ENCODE data around the gene RNF11.

Gene RNF11

DNA sequence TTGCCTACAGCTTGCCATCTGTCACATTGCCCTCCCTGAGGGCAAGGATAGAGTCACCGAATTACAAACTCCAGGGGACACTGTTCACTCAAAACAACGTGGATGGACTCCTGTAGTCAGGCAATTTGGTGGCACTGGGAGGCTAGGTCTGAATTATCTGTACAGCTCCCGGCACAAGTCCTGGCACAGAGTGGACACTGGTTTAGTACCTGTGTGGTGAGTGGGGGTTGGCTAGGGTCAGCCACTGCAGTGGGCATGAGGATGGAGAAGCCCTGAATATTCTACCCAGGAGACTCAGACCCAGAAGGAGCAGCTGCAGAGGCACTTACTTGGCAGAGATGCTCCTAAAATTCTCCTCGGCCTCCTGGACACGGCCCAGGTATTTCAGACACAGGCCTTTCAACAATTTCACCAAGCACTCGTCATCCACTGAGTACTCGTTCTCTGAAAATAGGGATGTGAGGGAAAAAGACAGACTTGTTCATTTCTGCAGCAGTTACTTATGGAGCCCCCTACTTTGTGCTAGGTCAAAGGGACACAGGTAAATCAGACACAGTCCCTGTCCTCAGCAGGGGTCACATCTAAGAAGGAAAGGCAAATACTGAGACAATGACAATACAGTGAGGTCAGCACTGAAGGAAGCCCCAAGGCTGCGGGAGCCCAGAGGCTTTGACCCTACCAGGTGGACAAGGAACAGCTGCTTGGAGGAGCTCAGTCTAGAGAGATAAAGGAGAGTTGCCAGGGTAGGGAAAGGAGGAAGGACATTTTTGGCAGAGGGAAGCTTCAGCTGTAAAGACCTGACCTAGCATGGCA is 53.8 kb downstream of the RNF11 start:
- Mint-ChIP-seq H3K4me3 (no peak overlapping the region), H3K27ac (no peak overlapping the region), H3K9me3 (no peaks in the 10 kb centered on the region), H3K27me3 (ENCODE audit: low read depth) (no peaks in the 10 kb centered on the region), H3K4me1 (ENCODE audit: low read depth) (peaks cover 7% of the 10 kb centered on the region), H3K36me3 (ENCODE audit: low read depth) (no peaks in the 10 kb centered on the region)

DNA sequence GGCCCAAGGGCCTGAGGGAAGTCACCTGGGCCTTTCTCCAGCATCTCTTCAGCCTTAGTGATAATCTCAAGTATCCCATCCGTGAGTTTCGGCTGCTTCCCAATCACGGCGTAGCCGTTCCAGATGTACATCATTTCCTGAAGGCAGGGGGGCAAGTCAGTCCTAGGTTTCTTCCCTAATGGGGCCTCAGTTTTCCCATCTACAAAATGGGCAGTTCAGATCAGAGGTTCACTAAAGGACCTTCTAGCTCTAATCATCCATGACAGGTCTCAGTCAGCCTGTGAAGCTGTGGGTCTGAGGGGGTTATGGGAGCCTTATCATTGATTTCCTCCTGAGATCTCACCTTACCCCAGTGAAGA is 54.4 kb downstream of the RNF11 start:
- Mint-ChIP-seq H3K9me3 (no peaks in the 10 kb centered on the region), H3K4me1 (ENCODE audit: low read depth) (peaks cover 9% of the 10 kb centered on the region), H3K27ac (no peak overlapping the region), H3K36me3 (ENCODE audit: low read depth) (no peaks in the 10 kb centered on the region), H3K27me3 (ENCODE audit: low read depth) (no peaks in the 10 kb centered on the region), H3K4me3 (no peak overlapping the region)

DNA sequence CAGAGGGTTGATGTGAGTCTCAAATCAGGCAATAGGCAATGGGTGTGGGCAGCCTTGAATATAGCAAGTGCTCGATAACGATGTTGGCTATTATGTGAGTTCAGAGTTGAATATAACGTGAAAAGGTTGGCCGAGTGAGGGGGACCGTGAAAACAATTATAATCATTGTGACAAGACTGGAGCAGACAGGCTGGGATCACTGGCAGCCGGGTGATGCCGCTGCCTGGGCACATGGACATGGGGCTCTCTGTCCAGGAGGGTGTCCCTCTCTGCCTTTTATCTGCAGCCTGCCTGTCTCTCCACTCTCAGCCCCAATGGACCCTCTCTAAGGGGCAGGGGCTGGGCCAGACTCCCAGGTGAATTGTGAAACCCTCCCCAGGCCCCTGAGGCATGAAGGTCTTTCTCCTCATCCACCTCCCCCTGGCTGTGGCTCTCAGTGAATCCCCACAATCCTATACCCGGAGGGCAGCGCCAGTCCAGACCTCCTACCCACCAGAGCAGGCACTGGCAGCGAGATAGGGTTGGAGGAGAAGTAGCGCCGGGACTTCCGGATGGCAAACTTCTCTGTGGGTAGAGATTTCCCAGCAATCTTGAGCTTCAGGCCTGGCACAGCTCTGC is 57.9 kb downstream of the RNF11 start:
- Mint-ChIP-seq H3K4me1 (ENCODE audit: low read depth) (peaks cover 21% of the 10 kb centered on the region), H3K27me3 (ENCODE audit: low read depth) (no peaks in the 10 kb centered on the region), H3K27ac (no peak overlapping the region), H3K4me3 (no peak overlapping the region), H3K36me3 (ENCODE audit: low read depth) (no peaks in the 10 kb centered on the region), H3K9me3 (no peaks in the 10 kb centered on the region)

DNA sequence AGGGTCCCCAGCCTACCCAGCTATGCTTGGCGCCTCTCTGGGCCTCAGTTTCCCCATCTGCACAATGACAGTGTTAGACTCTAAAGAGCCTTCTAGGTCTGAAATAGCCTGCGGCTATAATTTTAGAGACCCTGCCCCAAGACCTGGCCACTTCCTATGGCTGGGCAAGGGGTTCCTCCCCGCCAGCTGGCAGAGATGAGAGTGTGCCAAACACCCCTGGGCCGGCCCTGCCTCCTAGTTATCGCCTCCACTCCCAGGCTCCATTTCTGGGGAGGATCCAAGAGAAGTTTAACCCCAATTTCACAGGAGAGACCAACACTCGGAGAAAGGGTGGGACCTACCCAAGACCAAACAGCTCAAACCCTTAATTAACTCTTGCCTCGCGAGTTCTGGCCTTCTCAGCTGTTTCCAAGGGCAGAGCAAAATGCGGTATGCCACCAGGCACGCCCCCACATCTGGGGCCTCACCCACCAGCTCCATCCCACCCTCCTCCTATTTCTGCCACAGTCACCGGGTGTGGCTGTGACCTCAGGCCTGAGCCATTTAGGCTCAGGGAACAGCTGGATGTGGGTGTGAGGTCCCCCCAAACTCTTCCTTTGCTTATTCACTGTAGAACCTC is 58.6 kb downstream of the RNF11 start:
- H3K27me3 Mint-ChIP-seq (ENCODE audit: low read depth), result no peaks in the 10 kb centered on the region
- H3K9me3 Mint-ChIP-seq, result no peaks in the 10 kb centered on the region
- H3K4me3 Mint-ChIP-seq, result no peak overlapping the region
- H3K27ac Mint-ChIP-seq, result no peak overlapping the region
- H3K4me1 Mint-ChIP-seq (ENCODE audit: low read depth), result peaks cover 21% of the 10 kb centered on the region
- no peaks in the 10 kb centered on the region for H3K36me3 Mint-ChIP-seq (ENCODE audit: low read depth)

DNA sequence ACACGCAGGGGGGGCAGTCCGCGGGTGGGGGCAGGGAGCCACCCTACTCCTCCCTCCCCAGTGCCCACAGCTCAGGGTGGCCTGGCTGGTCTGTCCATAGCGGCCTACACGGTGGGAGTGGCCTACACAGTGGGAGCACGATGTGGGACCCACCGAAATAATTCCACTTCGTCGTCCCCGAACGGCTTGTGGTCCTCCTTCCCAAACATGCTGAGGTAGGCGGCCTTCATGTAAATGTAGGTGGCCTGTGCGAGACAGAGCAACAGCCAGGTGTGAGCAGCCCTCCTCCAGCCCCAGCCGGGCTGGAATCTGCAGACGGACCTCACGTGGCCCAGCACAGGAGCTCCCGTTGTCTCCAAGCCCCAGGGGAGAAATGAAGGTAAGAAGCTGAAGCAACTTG is 59.9 kb downstream of the RNF11 start:
- no peaks in the 10 kb centered on the region for H3K27me3 Mint-ChIP-seq (ENCODE audit: low read depth)
- no peaks in the 10 kb centered on the region for H3K36me3 Mint-ChIP-seq (ENCODE audit: low read depth)
- no peak overlapping the region for H3K4me3 Mint-ChIP-seq
- H3K9me3 Mint-ChIP-seq, result no peaks in the 10 kb centered on the region
- peaks cover 25% of the 10 kb centered on the region for H3K4me1 Mint-ChIP-seq (ENCODE audit: low read depth)
- no peak overlapping the region for H3K27ac Mint-ChIP-seq

DNA sequence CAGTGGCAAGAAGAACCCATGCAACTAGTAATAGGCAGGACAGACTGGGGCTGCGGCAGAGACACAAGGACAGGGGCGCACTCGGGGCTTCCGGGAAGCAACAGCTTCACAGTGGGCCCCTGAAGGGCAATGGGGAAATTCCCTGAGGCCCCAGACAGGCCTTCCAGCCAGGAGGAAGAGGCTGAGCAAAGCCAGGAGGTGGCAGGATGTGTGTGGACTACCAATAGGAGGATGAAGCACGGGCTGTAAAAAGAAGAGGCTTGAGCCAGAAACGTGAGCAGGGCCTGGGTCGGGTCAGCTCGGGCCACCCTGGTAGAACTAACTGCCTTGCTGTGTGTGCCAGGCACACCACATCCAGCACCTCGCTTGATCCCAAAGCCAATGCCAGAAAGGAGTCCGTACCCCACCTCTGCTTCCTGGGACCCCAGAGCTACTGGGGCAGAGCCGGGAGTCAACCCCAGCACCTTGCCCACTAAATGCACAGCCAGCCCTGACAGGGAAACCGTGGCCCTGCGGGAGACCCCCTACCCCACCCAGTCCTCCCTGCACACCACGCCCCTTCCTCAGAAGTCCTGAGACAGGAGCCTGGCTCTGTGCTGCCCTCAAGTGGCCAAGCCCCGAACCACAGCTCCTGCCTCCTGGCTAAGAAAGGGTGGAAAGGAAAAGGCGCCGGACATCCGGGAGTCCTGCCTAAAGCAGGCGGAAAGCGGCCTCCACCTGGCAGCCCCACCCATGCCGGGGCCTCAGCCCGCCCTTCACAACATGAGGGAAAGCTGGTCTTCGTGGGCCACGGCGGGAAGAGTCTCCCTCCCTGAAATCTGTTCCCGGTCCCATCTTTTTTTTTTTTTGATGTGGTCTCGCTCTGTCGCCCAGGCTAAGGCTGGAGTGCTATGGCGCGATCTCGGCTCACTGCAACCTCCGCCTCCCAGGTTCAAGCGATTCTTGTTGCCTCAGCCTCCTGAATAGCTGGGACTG is 60.6 kb downstream of the RNF11 start:
- Mint-ChIP-seq H3K4me3 (peak overlapping the region; percentile 75), H3K27me3 (ENCODE audit: low read depth) (no peaks in the 10 kb centered on the region), H3K27ac (no peak overlapping the region), H3K4me1 (ENCODE audit: low read depth) (peaks cover 25% of the 10 kb centered on the region), H3K36me3 (ENCODE audit: low read depth) (no peaks in the 10 kb centered on the region), H3K9me3 (no peaks in the 10 kb centered on the region)

DNA sequence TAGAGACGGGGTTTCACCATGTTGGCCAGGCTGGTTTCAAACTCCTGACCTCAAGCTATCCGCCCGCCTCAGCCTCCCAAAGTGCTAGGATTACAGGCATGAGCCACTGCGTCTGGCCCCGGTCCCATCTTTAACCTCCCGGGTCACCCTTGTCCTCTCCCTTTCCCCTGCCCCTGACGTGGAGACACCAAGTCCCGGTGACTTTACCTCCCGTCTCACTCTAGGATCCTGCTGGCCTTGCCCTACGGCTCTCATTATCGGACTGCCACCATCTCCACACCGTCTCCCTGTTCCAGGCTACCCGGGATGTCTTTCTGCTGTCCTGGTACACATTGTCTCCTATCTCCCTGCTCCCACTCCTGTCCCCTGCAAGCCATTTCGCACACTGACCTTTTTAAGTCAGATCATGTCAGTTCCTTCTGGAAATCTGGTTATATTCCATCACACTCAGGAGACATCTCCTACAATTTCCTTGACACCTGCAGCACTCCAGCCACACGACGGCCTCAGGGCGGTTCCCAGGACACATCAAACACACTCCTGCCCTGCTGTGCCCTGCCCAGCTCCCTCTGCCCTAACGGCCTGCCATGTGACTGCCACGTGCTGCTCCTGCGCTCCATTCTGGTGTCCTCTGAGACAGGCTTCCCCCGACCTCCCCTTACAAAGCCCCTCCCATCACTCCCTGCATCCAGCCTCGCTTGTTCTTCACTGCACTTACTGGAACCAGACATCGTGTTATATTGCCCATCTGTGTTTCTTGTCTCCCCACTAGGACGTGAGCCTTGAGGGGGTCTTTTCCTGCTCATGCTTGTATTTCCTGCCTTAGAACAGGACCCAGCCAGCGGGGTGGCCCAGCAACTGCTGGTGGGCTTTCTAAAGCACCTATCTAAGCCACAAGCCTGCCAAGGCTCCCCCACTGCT is 61.6 kb downstream of the RNF11 start:
- peaks cover 25% of the 10 kb centered on the region for H3K4me1 Mint-ChIP-seq (ENCODE audit: low read depth)

DNA sequence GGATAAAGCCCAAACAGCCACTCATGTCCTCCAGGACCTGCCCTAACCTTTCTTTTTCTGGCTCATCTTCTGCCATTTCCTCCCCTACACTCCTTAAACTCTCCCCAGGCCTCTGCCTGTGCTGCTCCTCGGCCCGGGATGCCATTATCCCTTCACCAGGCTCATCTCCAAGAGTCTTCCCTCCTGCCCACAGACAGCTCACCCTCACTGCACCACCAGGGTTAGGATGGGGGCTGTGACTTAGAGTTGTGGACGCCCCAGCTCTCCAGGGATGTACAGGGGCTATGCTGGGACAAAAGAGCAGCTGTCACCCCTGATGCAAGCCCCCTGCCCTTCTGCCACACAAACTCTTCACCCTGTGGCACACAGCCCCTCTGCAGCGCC is 62.2 kb downstream of the RNF11 start:
- Mint-ChIP-seq H3K4me3 (no peak overlapping the region), H3K4me1 (ENCODE audit: low read depth) (peaks cover 25% of the 10 kb centered on the region), H3K27me3 (ENCODE audit: low read depth) (no peaks in the 10 kb centered on the region), H3K36me3 (ENCODE audit: low read depth) (no peaks in the 10 kb centered on the region), H3K9me3 (no peaks in the 10 kb centered on the region), H3K27ac (no peak overlapping the region)

More for the DNA sequence above, 61.6 kb downstream of the RNF11 start:
- H3K36me3 Mint-ChIP-seq (ENCODE audit: low read depth), result no peaks in the 10 kb centered on the region
- H3K27ac Mint-ChIP-seq, result peak overlapping the region; percentile 56
- no peaks in the 10 kb centered on the region for H3K27me3 Mint-ChIP-seq (ENCODE audit: low read depth)
- H3K9me3 Mint-ChIP-seq, result no peaks in the 10 kb centered on the region
- peak overlapping the region; percentile 57 for H3K4me3 Mint-ChIP-seq

DNA sequence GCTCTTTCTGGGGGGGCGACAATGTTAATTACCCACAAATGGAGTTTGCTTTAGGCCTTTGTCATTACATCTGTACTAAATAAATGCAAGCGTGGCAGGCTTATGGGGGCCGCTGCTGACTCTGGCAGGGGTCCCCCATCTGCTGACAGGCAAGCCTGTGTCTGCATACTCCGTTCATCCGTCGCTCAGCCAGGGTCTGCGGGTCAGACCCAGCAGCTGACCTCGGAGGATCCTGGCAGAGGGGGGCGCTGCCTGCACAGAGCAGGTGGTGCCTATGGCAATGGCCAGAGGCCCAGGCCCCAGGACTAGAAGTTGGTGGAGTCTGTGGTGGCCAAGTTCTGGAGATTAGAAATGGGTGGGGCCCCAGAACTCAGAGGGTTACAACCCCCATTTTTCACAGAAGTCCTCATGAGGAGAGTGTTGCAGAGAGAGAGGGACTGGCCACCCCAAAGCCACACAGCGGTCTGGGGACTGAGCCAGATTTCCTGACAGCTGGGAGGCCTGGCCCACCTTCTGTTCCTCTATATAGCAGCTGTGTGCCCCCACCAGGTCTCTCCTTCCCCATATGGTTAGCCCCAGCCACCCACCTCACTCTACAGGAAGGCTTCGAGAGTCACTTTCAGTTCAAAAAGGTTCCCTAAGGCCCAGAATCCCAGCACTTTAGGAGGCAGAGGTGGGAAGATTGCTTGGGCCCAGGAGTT is 63.3 kb downstream of the RNF11 start:
- no peaks in the 10 kb centered on the region for H3K36me3 Mint-ChIP-seq (ENCODE audit: low read depth)
- no peak overlapping the region for H3K27ac Mint-ChIP-seq
- no peaks in the 10 kb centered on the region for H3K27me3 Mint-ChIP-seq (ENCODE audit: low read depth)
- no peak overlapping the region for H3K4me3 Mint-ChIP-seq
- peaks cover 27% of the 10 kb centered on the region for H3K4me1 Mint-ChIP-seq (ENCODE audit: low read depth)
- no peaks in the 10 kb centered on the region for H3K9me3 Mint-ChIP-seq

DNA sequence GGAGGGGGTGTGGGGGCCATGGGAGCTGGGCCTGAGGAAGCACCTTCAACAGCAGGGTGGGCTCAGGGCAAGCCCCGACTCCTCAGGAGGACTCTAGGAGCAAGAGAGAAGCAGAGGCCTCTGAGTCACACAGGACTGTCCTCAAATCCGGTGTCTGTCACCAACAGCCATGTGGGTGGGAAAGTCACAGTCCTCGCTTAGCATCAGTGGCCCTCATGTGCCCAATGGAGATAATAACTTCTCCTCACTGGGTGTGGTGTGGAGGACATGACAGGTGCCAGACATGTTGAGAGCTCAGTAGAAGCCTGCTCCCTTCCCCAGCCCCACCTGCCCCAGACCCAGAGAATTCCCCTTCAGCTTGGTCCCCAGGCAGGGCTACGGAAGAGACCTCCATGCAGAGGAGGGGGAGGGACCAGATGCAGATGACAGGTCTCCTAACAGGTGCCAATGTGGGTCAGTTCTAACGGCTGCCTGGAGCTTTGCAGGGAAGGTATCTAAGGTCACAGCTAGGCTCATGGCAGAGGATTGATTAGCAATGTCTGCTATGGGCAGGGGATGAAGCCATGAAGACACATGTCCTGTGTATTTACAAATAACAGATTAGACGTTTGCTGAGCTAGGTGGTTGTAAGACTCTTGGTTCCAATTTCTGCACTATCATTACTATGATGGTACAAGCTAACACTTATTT is 64.1 kb downstream of the RNF11 start:
- no peak overlapping the region for H3K4me3 Mint-ChIP-seq
- peaks cover 22% of the 10 kb centered on the region for H3K4me1 Mint-ChIP-seq (ENCODE audit: low read depth)
- no peak overlapping the region for H3K27ac Mint-ChIP-seq
- H3K36me3 Mint-ChIP-seq (ENCODE audit: low read depth), result no peaks in the 10 kb centered on the region
- no peaks in the 10 kb centered on the region for H3K27me3 Mint-ChIP-seq (ENCODE audit: low read depth)
- H3K9me3 Mint-ChIP-seq, result no peaks in the 10 kb centered on the region

DNA sequence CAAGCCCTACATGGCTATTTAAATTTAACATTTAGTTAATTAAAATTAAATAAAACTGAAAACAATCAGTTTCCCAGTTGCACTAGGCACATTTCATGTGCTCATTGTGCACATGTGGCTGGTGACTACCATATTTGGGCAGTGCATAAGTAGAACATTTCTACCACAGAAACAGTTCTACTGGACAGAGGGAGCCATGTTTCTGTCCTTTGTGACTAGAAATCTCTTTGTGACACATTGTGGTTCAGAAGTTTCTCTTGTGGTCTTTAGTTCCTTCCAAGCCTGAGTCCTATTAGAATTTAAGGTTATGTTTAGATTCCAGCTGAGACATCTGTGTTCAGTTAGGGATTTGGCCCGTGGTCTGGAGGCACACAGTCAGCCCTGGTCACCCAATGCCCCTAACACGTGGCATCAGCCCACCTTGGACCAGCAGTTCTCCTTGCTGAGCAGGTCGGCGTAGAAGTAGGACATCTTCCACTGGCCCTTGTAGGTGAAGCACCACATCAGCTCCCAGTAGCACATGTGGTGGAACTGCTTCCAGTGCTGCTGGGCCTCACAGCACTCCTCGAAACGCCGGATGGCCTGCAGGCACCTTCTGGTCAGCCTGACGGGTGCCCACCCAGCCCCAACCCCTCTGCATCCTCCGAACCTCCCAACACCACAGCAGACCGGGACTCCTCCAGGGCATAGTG is 65.2 kb downstream of the RNF11 start:
- no peaks in the 10 kb centered on the region for H3K9me3 Mint-ChIP-seq
- no peaks in the 10 kb centered on the region for H3K36me3 Mint-ChIP-seq (ENCODE audit: low read depth)
- peaks cover 17% of the 10 kb centered on the region for H3K4me1 Mint-ChIP-seq (ENCODE audit: low read depth)
- no peak overlapping the region for H3K27ac Mint-ChIP-seq
- no peaks in the 10 kb centered on the region for H3K27me3 Mint-ChIP-seq (ENCODE audit: low read depth)
- no peak overlapping the region for H3K4me3 Mint-ChIP-seq

DNA sequence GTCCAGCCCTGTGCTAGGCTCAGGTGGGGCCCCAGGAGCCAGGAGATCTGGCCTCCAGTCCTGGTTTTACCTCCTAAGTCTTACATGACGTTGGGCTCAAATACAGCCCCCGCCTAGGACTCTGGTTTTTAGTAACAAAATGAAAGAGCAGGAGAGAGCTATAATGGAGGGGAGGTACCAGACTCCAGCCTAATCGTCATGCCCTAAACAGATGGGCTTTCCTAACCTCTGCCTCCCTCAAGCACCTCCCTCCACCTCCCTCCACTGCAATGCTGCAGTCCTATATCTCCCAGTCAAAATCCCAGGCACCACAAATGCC is 65.7 kb downstream of the RNF11 start:
- H3K36me3 Mint-ChIP-seq (ENCODE audit: low read depth), result no peaks in the 10 kb centered on the region
- no peaks in the 10 kb centered on the region for H3K9me3 Mint-ChIP-seq
- no peak overlapping the region for H3K4me3 Mint-ChIP-seq
- peaks cover 16% of the 10 kb centered on the region for H3K4me1 Mint-ChIP-seq (ENCODE audit: low read depth)
- H3K27ac Mint-ChIP-seq, result no peak overlapping the region
- no peaks in the 10 kb centered on the region for H3K27me3 Mint-ChIP-seq (ENCODE audit: low read depth)

All from T-helper 1 cell treated with Interleukin-12 subunit alpha and Interleukin-12 subunit beta and Interleukin-4 antibody, amounts not matched to agents 30 μg/mL and 1 μg/mL, for 36 hours (primary cell).